ENCODE results near the gene SEMA4A. TPM values are rescaled to one million over a fixed set of nuclear protein-coding genes. Genes with fewer than 3 reads are reported as not detected.

Gene SEMA4A
- total and polyA plus RNA-seq, 2 donors (not counting 1 experiment from before 2014, with no cell fraction given): 0.27 to 0.99 TPM

- Histone ChIP-seq H3K27ac (ENCODE audit: insufficient read depth, low read length) (peak overlapping the region; percentile 99), H3K36me3 (ENCODE audit: control insufficient read depth, insufficient read depth, low read length) (peaks cover 14% of the 10 kb centered on the region), H3K27me3 (ENCODE audit: control insufficient read depth, insufficient read depth, low read length) (no peaks in the 10 kb centered on the region), H3K4me2 (ENCODE audit: extremely low read depth, insufficient read depth, low read length) (peak overlapping the region; percentile 98), H2AFZ (ENCODE audit: low read length) (no peak overlapping the region), H3K79me2 (ENCODE audit: control insufficient read depth, insufficient read depth, low read length) (peaks cover 94% of the 10 kb centered on the region), H3K4me1 (ENCODE audit: control insufficient read depth, extremely low read depth, insufficient read depth, low read length) (peaks cover 53% of the 10 kb centered on the region), H3K4me3 (replicated peaks in 1 of 4; ENCODE audit: control extremely low read depth in 1 of 4, insufficient read depth in 1 of 4, low read depth in 3 of 4, low read length in 4 of 4) (peak overlapping the region in 3 of 4 experiments; percentile 22 to 52 (median 26)), H3K9me3 (ENCODE audit: control insufficient read depth, insufficient read depth, low read depth, low read length) (no peaks in the 10 kb centered on the region), H4K20me1 (ENCODE audit: control insufficient read depth, extremely low read depth, insufficient read depth, low read length) (peaks cover 2% of the 10 kb centered on the region), H3K9ac (ENCODE audit: insufficient read depth, low read length) (peak overlapping the region; percentile 76)
- TF ChIP-seq EZH2 (IDR thresholded peaks at IDR 0.05; ENCODE audit: low read length, missing control alignments) (no peak), CTCF (conservative IDR thresholded peaks at IDR 0.05 in 1 of 2, IDR thresholded peaks at IDR 0.05 in 1 of 2; ENCODE audit: low read depth in 1 of 2, low read length in 2 of 2) (peak; percentile 53 to 59)
- DNase-seq (ENCODE audit: low read depth in 2 of 2): peak; percentile 98
Observed at GRCh38 chr1:156126043-156126629, 27.2 kb upstream of the SEMA4A start.

- peaks cover 14% of the 10 kb centered on the region for H3K36me3 ChIP-seq (ENCODE audit: control insufficient read depth, insufficient read depth, low read length)
Observed at GRCh38 chr1:156126630-156127534, 26.5 kb upstream of the SEMA4A start.

More at GRCh38 chr1:156126630-156127534, 26.5 kb upstream of the SEMA4A start:
- TF ChIP-seq EZH2 (IDR thresholded peaks at IDR 0.05; ENCODE audit: low read length, missing control alignments): no peak
- no peak for TF ChIP-seq CTCF (conservative IDR thresholded peaks at IDR 0.05 in 1 of 2, IDR thresholded peaks at IDR 0.05 in 1 of 2; ENCODE audit: low read depth in 1 of 2, low read length in 2 of 2)
- H3K79me2 ChIP-seq (ENCODE audit: control insufficient read depth, insufficient read depth, low read length): peaks cover 94% of the 10 kb centered on the region
- peak overlapping the region; percentile 76 for H3K9ac ChIP-seq (ENCODE audit: insufficient read depth, low read length)
- H3K4me1 ChIP-seq (ENCODE audit: control insufficient read depth, extremely low read depth, insufficient read depth, low read length): peaks cover 51% of the 10 kb centered on the region
- no peaks in the 10 kb centered on the region for H3K9me3 ChIP-seq (ENCODE audit: control insufficient read depth, insufficient read depth, low read depth, low read length)
- H3K27ac ChIP-seq (ENCODE audit: insufficient read depth, low read length): peak overlapping the region; percentile 99
- peak; percentile 83 to 97 for DNase-seq (ENCODE audit: low read depth in 2 of 2)
- peak overlapping the region; percentile 98 for H3K4me2 ChIP-seq (ENCODE audit: extremely low read depth, insufficient read depth, low read length)
- peaks cover 2% of the 10 kb centered on the region for H4K20me1 ChIP-seq (ENCODE audit: control insufficient read depth, extremely low read depth, insufficient read depth, low read length)
- H3K4me3 ChIP-seq (replicated peaks in 1 of 4; ENCODE audit: control extremely low read depth in 1 of 4, insufficient read depth in 1 of 4, low read depth in 3 of 4, low read length in 4 of 4): peak overlapping the region in 3 of 4 experiments; percentile 26 to 52 (median 33)
- no peaks in the 10 kb centered on the region for H3K27me3 ChIP-seq (ENCODE audit: control insufficient read depth, insufficient read depth, low read length)
- no peak overlapping the region for H2AFZ ChIP-seq (ENCODE audit: low read length)
